Hepatocyte (in vitro differentiated cells): ENCODE measurements around the gene SH3BP2.

Experiments
- EZH2 ChIP-seq: fragments of 200-600 bp; sonication (generic); IDR thresholded peaks from 2 replicates; pipeline ENCODE4 v1.6.1; 2016; ENCODE audit warnings: antibody characterized with exemption, mild to moderate bottlenecking, borderline replicate concordance
- EZH2phosphoT487 ChIP-seq: fragments of 200-600 bp; sonication (generic); IDR thresholded peaks from one replicate; pipeline ENCODE4 v1.6.1; 2018; ENCODE audit warnings: antibody characterized with exemption, mild to moderate bottlenecking, low read depth, moderate library complexity; ENCODE audit not compliant: unreplicated experiment, severe bottlenecking
- TF ChIP-seq, protein P1 (sequence below): fragments of 200-600 bp; sonication (generic); IDR thresholded peaks from 2 replicates; pipeline ENCODE4 v1.5.1; 2016; ENCODE audit warnings: antibody characterized with exemption, mild to moderate bottlenecking; ENCODE audit not compliant: poor library complexity

DNA sequence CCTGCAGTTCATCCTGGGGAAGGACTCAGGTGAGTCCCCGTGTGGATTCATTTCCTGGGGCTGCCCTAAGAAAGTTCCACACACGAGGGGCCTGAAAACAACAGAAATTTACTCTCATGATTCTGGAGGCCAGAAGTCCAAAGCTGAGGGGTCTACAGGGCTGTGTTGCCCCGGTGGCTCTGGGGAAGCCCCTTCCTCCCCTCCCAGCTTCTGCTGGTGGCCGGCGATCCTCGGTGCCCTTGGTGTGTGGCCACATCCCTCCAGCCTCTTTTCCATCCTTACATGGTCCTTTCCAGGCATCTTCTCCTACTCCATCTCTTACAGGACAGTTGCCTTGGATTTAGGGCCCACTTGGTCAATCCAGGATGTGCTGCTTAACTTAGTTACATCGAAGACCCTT lies 15.1 kb downstream of the SH3BP2 start:
- TF ChIP-seq, protein P1, sequence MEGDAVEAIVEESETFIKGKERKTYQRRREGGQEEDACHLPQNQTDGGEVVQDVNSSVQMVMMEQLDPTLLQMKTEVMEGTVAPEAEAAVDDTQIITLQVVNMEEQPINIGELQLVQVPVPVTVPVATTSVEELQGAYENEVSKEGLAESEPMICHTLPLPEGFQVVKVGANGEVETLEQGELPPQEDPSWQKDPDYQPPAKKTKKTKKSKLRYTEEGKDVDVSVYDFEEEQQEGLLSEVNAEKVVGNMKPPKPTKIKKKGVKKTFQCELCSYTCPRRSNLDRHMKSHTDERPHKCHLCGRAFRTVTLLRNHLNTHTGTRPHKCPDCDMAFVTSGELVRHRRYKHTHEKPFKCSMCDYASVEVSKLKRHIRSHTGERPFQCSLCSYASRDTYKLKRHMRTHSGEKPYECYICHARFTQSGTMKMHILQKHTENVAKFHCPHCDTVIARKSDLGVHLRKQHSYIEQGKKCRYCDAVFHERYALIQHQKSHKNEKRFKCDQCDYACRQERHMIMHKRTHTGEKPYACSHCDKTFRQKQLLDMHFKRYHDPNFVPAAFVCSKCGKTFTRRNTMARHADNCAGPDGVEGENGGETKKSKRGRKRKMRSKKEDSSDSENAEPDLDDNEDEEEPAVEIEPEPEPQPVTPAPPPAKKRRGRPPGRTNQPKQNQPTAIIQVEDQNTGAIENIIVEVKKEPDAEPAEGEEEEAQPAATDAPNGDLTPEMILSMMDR, result no peak
- TF ChIP-seq EZH2 (no peak), EZH2phosphoT487 (no peak)
